ENCODE measurements around the gene GGCT. TPM values are rescaled to one million over a fixed set of nuclear protein-coding genes. Genes with fewer than 3 reads are reported as not detected.
A peak's percentile ranks its signal among the peaks of the same experiment; 100 is the strongest.

Gene GGCT
- total RNA-seq, 4 donors from 2014 or later, result 33.6 to 210 (median 130) TPM

GRCh38 chr7:30476459-30477145 is 28.0 kb downstream of the GGCT start:
- DNase-seq (ENCODE audit: low spot score), result no peak
- ATAC-seq (ENCODE audit: low FRiP score), result no peak
- TF ChIP-seq CTCF (IDR thresholded peaks at IDR 0.05), result no peak

GRCh38 chr7:30475580-30475979 is 29.0 kb downstream of the GGCT start:
- no peak for TF ChIP-seq CTCF (IDR thresholded peaks at IDR 0.05)
- ATAC-seq (ENCODE audit: low FRiP score) (no peak), DNase-seq (ENCODE audit: low spot score) (no peak)

DNA sequence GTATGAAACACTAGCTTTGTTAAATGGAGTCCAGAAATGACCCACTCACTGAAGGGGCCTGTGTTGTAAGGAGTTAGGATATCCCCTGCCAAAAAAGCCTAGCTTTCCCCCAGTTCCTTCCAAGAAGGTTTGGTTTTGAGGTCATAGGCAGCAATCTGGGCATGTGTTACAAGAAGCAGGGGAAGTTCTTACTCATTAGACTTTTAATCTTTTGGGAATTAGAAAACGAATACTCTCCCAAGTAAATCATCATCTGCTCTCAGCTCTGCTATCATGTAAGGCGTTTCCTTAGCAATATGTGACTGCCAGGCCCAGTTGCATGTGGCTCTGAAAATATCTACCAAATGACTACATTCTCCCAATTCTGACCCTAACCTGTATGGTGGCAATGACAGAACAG is 29.7 kb downstream of the GGCT start:
- DNase-seq (ENCODE audit: low spot score), result no peak
- peak; percentile 55 for ATAC-seq (ENCODE audit: low FRiP score)

DNA sequence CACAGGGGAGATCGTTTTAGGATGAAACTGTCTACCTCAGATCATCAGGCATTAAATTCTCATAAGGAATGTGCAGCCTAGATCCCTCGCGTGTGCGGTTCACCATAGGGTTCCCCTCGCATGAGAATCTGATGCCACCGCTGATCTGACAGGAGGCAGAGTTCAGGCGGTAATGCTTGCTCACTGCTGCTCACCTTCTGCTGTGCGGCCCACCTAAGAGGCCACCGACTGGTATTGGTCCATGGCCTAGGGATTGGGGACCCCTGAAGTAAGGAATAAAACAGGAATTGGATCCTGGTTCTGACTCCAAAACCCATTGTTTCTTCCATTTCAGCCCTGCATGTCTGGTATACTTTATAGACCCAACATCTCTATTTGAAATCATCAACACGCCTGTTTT is 30.1 kb downstream of the GGCT start:
- ATAC-seq (ENCODE audit: low FRiP score) (no peak), DNase-seq (ENCODE audit: low spot score) (no peak)
- TF ChIP-seq CTCF (IDR thresholded peaks at IDR 0.05), result no peak

More for the DNA sequence above, 29.7 kb downstream of the GGCT start:
- TF ChIP-seq CTCF (IDR thresholded peaks at IDR 0.05), result no peak

DNA sequence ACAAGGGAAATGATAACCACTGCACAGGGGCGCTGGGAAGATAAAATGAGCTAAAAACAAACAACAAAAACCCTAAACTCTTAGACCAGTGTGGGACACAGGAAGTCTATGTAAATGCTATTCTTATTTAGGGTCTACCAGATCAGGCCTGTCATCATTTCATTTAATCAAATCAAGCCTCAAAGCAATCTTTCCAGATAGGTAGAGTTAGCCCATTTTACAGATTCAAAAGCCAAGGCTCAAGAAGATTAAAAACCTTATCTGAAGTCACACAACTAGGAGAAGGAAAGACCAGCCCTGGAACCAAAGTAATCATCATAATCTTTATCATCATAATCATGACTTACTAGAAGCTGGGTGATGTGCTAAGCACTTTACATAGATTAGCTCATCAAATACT is 30.7 kb downstream of the GGCT start:
- ATAC-seq (ENCODE audit: low FRiP score) (no peak), DNase-seq (ENCODE audit: low spot score) (no peak)
- no peak for TF ChIP-seq CTCF (IDR thresholded peaks at IDR 0.05)

DNA sequence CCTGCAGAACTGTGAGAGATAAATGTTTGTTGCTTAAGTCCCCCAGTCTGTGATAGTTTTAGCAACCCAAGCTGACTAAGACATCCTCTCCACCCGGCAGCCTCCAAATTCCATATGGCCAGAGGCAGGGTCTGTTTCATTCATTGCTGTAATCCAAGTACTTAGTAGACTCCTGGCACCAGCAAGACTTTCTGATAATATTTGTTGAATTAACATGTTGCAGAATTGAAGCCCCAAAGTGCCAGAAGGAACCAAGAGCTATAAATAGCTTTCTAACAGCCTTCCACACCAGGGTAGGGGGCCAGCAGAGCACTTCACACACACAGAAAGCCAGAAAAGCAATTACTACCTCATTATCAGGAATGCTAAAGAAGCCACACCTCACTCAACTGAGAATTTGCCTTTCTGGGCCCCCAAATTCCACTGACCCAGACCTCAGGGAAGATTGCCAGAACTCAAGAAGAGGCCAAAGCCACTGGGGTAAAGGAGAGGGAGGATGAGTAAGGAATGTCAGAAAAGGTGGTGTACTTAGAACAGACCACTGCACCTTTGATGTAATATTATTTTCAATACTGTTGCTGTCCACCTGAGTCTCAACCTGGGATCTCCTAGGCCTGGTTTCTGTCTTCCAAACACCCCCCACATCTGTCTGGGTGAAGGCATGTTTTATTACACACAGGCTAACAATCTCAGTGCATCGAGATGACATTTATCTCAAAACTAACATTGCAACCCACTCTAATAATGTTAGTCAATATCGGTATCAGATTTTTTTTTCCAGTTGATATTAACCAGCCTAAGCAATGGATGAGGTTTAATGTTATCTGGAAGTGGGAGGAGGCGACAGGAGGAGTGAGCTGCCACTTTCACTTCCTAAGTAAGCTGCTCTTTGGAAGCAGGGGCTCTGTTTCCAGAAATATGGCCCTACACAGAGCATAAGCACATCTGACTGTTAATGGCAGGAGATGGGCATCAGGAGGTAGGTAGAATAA is 31.5 kb downstream of the GGCT start:
- DNase-seq (ENCODE audit: low spot score) (no peak), ATAC-seq (ENCODE audit: low FRiP score) (no peak)
- TF ChIP-seq CTCF (IDR thresholded peaks at IDR 0.05), result no peak
